HG03159 (cell line): Measurements from ENCODE around the gene LIPT2.

Source experiments
- ATAC-seq: cut with Tn5 transposase; IDR thresholded peaks from one replicate; pipeline ENCODE4 v1.9.1; 2021; ENCODE audit warnings: mild to moderate bottlenecking, moderate library complexity; ENCODE audit not compliant: unreplicated experiment

LIPT2 gene

GRCh38 chr11:74466916-74467885 lies 26.3 kb downstream of the LIPT2 start, which contains the start of gene KCNE3:
Gene KCNE3 (minus strand): TSS chr11:74467549. CDS start chr11:74457563, 9,986 bp downstream.
- ATAC-seq: no peak

- ATAC-seq: no peak
Measured at GRCh38 chr11:74465291-74465708, 28.2 kb downstream of the LIPT2 start.

- no peak for ATAC-seq
Measured at GRCh38 chr11:74464746-74465145, 28.8 kb downstream of the LIPT2 start.

DNA sequence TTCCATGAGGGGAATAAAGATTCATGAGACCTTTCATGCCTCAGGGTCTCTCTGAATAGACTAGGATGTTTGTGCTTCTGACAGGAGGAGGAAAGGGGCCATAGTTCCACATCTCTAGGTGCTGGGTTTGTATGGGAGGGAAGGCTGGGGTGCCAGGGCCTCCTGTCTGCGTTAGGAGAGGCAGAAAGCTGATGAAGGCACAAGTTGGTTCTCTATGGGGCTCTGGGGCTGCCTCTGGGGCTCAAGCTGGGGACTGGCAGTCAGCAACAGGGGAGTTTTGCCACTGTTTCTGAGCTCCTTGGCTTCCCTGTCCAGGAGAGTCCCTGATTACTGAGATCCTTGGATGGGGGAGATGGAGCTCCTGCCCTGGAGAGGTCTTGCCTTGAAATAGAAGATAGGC lies 30.3 kb downstream of the LIPT2 start:
- ATAC-seq: no peak

GRCh38 chr11:74462631-74463030 lies 30.9 kb downstream of the LIPT2 start:
- no peak for ATAC-seq

DNA sequence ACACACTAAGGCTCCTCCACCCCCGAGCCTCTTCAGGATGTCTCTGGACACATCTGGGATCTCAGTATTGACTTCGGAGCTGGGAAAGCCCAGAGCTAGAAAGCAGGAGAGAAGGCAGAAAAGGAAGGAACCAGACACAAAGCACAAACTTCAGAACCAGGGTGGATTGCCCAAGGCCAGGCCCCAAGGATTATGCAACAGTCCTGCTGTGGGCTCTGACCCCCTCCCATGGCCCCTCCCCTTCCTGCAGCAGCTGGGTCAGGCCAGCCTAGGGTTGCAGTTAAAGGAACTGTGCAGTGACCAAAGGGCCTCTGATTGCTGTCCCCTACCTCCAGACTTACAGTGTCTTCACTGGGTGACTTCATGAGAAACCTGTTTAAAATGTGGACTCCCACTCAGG lies 31.5 kb downstream of the LIPT2 start:
- no peak for ATAC-seq

DNA sequence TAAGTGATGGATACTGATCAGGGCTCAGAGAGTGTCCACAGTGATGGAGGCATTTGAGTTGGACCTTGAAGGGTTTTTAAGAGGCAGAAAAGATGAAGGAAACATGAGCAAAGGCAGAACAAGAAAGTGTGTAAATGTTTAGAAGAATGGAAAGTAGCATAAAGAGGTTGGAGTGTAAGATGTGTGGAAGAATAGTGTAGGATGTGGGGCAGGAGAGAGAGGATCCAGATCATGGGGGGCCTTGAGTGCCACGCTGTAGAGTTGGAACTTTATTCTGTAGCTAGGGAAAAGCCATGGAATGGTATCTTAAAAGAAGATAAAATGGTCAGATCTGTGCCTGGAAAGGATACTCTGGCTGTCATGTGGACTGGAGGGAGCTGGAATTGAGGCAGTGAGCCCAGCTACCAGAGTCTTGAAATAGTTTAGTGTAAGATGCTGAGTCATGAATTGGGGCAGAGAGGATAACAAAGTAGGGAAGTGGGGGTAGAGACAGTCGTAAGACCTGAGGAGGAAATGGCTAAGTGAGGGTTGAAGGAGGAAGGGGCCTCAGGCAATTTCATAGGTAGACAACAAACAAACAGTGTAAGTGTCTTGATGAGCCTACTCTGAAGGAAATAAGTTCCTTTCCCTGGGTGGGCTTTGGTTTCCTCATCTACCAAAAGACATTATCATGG lies 32.9 kb downstream of the LIPT2 start:
- ATAC-seq: no peak

DNA sequence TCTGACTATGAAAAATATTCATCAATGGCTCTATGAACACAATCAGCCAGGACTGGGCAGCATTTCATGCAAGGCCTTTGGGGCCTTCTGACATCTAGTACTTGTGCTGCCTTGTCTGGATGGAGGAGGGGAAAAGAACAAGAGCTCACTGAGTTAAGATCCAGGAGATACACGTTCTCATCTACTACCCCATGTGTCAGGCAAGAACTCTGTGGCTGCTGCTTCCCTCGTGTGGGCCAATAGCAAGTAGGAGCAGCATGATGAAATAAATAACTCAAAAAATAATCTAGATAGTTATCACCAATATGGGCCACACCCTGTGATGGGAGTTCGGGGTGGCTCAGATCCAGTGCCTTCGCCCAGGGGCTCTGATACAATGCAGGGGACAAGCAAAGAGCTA lies 33.5 kb downstream of the LIPT2 start:
- ATAC-seq: no peak

DNA sequence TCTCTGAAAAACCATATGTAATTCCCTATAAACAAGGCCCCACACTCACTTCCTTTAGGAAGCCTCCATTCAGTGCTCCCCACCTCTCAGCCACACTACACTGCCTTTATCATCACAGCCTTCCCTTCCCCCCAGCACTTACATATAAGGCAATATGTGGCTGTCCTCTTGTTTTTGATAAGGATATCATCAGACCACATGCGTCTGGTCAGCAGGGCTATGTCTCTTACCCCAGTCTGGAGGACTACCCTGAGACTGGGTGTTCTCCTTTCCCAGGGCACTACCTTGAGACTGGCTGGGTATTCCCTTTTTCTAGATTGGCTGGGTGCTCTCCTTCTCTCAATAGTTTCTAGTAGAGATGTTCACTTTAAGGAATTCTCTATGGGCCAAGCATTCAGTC lies 33.9 kb downstream of the LIPT2 start:
- ATAC-seq: no peak

GRCh38 chr11:74457356-74457755 lies 36.2 kb downstream of the LIPT2 start:
- ATAC-seq: no peak

DNA sequence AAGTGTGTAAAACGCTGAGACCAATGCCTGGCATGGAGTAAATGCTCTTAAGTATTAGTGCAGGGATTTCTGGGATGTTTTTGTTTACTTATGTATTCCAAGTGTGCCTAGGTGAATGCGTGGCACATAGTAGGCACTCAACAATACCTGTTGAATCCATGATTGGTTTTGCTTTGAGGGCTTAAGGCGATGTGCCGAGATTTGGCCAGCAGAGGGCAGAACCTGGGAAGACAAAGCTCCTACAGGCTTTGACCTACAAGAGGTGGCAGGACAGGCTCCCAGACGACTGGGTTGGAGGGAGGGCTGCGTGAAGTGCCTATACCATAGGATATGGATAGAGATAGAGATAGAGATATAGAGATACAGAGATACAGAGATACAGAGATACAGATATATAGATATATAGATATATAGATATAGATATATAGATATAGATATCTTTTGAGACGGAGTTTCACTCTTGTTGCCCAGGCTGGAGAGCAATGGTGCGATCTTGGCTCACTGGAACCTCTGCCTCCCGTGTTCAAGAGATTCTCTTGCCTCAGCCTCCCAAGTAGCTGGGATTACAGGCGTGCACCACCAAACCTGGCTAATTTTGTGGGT lies 40.0 kb downstream of the LIPT2 start:
- no peak for ATAC-seq

GRCh38 chr11:74452366-74452765 lies 41.2 kb downstream of the LIPT2 start:
- ATAC-seq: no peak

DNA sequence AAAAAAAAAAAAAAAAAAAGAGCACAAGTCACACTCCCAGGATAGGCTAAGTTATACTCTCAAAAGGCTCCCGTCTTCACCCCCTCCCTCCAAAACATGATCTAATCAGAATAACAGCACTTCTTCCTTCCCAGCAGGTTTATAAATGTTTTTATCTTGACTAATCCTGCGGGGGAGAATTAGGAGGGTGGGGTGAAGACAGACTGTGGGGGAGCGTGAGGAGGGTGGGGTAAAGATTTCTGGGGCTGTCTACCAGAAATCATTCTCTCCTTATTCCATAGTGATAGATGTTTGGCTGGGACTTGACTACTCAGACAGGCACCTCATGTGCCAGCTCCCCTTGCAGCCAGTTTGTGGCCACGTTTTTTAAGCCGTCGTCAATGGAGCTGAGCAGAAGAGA lies 43.2 kb downstream of the LIPT2 start:
- no peak for ATAC-seq

- peak; percentile 70 for ATAC-seq
Measured at GRCh38 chr11:74449369-74449931, 44.1 kb downstream of the LIPT2 start.

DNA sequence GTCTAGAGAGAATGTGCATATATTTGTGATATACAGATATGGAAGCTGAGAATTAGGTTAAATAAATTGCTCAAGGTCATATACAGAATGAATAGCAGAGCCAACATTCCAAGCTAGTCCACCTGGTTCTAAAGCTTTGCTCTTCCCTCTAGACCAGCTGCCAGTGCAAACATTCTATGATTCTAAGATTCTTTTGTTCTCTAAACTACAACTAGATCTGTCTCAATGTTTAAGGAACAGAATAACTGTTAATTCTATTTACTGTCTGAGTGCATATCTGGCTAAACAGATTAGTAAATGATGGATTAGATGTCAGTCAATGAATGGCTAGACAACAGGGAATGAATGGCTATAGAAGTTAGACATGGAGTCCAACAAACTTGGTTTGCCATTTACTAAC lies 45.8 kb downstream of the LIPT2 start:
- ATAC-seq: no peak

- ATAC-seq: no peak
Measured at GRCh38 chr11:74446532-74446938, 47.0 kb downstream of the LIPT2 start.

GRCh38 chr11:74444173-74444826 lies 49.2 kb downstream of the LIPT2 start:
- no peak for ATAC-seq

GRCh38 chr11:74443071-74443864 lies 50.3 kb downstream of the LIPT2 start:
- ATAC-seq: no peak

DNA sequence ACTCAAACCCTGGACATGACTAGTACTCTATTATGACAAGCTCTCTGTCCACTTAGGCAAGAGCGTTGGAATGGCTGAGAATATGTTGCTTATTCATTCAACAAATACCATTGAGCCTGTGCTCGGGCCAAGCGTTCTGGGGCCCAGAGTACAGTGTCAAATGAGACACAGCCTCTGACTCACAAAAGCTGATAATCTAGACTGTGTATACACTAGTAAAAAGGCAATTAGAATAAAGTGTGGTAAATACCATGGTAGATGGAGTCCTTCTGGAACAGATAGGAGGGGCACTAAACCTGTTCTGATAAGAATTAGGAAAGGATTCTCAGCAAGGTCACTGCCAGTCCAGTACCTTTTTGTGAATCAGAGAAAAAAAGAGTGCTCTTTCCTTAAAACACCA lies 50.9 kb downstream of the LIPT2 start:
- ATAC-seq: no peak
